GM19463 (cell line): ENCODE measurements around the gene ADAP1.
A peak's percentile ranks its signal among the peaks of the same experiment; 100 is the strongest.
"Not testable (repeated sequence)": the region's sequence is repeated elsewhere in the genome, so short reads cannot be mapped to it uniquely, and the experiment has no call there.

Experiments
- ATAC-seq: cut with Tn5 transposase; IDR thresholded peaks from one replicate; pipeline ENCODE4 v1.9.1; 2021; ENCODE audit warnings: mild to moderate bottlenecking, moderate library complexity; ENCODE audit not compliant: unreplicated experiment

Gene ADAP1

DNA sequence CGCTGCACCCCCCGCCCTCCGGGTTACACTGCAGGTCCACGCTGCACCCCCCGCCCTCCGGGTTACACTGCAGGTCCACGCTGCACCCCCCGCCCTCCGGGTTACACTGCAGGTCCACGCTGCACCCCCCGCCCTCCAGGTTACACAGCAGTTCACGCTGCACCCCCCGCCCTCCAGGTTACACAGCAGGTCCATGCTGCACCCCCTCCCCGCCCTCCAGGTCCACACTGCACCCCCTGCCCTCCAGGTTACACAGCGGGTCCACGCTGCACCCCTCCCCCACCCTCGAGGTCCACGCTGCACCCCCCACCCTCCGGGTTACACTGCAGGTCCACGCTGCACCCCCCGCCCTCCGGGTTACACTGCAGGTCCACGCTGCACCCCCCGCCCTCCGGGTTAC, 30.4 kb downstream of the ADAP1 start:
- ATAC-seq, result not testable (repeated sequence)

DNA sequence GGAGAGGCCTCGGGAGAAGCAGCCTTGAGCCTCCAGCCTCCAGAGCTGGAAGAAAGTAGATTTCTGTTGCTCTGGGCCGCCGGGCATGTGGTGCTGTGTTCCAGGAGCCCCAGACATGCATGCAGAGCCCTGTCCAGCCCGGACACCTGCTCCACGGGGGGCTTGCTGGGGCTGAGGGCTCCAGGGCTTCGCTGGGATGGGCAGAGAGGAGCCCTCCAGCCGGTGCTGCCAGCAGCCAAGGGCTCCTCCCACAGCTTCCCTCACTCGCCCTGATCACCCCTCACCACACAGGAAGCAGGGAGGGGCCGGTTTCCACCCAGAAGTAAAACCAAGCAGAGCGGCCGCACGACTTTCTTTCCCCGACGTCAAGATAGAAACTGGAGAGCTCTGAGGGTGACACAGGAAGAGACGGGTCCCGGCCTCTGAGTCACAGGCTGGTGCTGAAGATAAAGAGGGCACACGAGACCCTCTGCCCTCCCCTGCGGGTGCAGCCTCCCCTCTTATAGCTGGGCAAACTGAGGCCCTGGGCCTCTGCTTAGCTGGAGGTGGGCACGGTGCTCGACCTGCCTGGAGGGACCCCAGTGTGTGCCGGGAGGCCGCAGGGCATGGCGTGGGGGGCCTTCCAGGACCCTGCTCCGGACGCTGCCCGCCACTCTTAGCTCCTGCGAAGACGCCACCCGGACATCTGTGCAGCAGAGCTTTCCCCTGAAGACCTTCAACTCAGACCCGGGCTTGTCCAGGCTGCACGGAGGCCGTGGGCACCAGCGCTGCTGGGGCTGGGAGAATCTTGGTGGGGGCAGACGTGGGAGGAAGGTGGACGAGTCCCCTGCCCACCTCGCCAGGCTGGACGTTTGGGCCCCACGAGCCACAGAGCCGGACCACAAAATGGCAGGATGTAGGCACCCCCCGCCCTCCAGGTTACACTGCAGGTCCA, 31.1 kb downstream of the ADAP1 start:
- peak; percentile 80 for ATAC-seq

DNA sequence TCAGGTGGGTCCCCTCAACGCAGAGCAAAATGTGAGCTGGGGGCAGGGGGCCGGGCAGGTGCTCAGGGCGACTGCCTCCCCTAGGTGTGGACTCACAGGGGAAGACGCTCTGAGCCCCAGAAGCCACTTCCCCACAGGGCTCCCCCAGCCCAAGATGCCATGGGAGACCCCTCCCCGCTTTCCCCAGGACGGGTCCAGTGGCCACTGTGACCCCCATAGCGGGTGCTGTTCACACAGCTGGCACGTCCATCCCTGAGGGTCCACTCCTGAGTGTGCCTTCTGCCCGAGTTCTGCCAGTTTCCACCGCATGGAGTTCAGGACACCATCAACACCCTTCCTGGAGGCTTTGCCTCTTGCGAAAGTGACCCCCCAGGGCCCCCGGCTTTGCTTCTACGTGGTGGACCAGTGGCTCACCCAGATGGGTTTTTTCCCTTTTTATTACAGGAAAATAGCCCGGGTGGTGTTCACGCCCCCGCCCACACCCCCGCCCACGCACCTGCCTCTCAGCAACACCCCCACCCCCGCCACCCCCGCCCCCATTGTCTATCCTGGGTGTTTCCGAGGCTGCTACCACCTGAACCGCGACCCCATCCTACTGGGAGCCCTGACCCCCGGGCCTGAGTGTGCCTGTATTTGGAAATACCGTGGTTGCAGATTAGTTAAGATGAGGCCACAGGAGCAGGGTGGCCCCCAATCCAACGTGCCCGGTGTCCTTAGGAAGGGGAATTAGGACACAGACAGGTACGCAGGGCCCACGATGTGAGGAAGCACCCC, 32.0 kb downstream of the ADAP1 start:
- ATAC-seq, result no peak

DNA sequence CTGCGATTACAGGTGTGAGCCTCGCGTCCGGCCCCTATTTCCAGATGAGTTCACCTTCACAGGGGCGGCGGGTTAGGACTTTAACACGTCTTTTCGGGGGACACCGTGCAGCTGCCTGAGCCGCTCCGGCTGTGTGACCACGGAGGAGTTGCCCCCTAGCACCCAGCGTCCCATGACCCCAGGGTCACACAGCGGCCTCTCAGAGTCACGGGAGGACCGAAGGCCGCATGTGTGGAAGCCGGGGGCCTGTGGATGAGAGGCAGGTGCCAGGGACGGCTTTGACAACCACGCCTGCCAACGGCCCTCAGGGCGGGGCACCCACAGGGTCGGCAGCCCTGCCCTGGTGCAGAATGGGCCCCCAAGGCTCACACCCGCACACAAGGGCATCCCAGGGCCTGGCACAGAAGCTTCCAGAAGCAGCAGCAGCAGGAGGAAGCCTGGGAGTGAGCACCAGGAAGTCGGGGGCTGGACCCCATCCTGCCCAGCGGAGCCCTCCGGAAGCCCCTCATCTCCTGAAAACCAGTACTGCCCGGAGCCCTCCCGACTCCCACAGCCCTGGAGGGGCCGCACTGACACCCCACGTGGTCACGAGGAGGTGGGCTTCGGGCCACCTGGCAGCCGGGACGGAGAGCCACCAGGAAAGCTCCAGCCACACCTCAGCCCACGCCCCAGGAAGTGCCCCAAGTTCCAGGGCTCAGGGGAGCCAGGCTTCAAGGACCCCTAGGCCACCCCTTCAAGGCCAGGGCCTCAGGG, 32.7 kb downstream of the ADAP1 start:
- no peak for ATAC-seq

DNA sequence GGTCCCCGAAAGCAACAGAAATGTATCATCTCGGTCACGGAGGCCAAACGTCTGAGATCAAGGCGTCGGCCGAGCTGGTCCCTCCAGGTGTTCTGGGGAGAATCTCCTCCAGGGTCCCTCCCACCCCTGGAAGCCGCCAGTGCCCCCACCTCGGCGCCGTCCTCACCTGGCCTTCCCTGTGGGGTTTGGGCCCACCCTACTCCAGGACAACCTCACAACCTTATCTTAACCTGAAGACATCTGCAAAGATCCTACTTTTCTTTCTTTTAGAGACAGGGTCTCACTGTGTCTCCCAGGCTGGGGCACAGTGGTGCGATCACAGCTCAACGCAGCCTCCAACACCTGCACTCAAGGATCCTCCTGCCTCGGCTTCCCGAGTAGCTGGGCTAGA, 33.4 kb downstream of the ADAP1 start:
- no peak for ATAC-seq

DNA sequence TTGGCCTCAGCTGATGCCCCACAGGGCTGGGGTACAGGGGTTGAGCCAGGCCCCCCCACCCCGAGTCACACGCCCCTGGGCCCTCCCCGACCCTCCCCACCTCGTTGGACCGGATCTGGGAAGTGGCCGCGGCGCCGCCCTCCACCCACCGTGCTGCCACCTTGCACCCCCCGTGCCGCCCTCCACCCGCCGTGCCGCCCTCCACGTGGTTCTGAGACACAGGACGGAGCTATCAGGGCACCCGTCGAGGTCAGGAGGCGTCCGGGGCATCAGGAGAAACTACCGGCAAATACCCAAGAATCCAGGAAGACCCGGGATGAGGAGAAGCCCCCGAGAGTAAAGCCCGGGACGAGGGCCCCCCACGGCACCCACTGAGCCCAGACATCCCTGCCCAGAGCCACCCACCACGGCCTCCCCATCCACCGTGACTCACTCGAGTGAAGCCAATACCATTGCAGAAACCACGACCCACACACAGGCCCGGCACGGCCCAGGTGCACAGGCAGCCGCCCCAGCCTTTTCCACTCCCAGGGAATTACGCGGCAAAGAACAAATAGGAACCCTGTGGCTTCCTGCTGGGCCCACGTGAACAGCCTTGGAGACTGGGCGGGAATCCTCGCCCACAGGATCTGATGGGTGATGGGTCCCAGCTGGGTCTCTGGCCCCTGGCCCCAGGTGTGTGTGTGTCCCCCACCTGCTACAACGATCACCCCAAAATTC, 34.0 kb downstream of the ADAP1 start:
- ATAC-seq, result no peak

DNA sequence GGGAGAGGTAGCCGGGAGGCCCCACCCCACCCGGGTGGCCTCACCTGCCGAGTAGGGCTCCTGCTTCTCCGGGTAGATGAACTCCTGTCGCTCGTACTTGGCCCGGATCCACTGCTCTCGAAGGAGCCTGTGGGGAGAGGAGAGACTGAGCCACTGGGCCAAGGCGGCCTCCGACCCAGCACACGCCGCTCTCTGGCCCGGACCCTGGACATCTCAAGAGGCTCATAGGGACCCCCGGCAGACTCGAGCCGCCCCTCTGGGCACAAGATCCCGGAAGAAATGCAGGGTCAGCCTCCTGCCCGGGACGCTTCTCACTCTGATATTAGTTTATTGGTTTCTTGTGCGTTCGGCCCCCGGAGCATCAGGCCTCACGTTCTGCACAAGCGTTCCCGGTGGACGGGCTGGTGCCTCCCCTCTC, 34.5 kb downstream of the ADAP1 start:
- no peak for ATAC-seq

DNA sequence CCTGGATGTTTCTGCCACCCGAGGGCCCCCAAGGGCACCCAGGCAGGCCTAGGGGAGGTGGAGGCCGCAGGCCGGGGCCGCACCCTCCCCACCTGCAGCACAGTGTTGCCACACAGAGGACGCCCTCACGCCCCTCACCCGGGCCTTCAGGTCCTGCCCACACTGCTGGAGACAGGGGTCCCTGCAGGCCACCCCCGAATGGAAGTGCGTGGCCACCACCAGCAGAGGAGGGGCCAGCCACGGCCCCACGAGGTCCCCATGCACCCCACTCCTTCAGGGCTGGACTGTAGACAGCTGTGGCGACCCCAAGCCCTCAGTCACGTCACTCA, 35.4 kb downstream of the ADAP1 start:
- no peak for ATAC-seq

DNA sequence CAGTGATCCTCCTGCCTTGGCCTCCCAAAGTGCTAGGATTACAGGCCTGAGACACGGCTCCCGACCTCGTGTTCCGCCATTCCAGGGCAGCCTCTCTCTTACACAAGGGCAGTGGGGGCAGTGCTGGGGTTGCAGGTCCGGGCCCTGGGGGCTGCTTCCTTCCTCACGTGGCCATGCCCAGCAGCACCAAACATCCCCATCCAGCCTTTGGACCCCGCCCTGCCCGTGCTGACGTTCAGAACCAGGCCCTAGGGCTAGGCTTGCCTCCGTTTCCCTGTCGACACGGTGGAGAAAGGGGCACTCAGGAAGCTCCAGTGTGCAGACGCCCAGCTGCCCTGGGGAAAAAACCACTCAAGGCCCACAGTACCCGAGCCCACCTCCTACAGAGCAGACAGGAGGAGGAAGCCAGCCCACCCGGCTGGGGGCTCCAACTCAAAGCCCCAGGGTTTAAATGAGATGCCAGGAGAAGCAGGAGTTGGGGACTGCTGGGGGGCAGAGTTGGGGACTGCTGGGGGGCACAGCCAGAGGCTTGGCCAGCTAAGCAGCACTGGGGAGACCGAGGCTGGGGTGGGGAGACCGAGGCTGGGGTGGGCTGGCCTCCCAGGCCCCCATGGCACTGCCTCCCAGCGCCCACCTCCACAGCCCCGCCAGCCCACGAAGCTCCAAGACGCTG, 35.9 kb downstream of the ADAP1 start:
- ATAC-seq, result no peak

DNA sequence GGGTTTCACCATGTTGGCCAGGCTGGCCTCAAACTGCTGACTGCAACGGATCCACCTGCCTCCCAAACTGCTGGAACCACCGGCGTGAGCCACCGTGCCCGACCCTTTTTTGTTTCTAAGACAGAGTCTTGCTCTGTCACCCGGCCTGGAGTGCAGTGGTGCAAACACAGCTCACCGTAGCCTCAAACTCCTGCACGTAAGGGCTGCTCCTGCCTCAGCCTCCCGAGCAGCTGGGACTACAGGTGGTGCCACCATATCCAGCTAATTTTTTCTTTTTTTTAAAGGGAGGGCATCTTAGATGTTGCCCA, 36.4 kb downstream of the ADAP1 start:
- no peak for ATAC-seq

DNA sequence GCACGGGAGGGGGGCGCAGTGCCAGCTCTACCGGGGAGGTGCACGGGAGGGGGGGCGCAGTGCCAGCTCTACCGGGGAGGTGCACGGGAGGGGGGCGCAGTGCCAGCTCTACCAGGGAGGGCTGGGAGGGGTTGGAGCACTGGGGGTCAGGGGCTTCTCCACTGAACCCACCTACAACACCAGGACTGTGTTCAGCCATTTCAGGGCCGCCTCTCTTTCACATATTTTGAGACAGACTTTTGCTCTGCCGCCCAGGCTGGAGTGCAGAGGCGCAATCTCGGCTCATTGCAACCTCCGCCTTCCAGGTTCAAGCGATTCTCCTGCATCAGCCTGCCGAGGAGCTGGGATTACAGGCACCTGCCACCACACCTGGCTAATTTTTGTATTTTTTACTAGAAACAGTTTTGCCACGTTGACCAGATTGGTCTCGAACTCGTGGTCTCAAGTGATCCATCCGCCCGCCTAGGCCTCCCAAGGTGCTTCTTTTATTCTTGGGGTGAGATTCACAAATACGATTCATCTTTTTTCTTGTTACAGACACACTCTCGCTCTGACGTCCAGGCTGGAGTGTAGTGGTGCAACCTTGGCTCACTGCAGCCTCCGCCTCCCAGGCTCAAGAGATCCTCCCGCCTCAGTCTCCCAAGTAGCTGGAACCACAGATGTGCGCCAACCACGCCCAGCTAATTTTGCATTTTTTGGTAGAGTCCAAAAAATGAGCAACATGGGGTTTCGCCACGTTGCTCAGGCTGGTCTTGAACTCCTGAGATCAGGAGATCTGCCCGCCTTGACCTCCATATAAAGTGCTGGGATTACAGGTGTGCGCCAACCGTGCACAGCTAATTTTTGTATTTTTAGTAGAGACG, 37.0 kb downstream of the ADAP1 start:
- no peak for ATAC-seq

DNA sequence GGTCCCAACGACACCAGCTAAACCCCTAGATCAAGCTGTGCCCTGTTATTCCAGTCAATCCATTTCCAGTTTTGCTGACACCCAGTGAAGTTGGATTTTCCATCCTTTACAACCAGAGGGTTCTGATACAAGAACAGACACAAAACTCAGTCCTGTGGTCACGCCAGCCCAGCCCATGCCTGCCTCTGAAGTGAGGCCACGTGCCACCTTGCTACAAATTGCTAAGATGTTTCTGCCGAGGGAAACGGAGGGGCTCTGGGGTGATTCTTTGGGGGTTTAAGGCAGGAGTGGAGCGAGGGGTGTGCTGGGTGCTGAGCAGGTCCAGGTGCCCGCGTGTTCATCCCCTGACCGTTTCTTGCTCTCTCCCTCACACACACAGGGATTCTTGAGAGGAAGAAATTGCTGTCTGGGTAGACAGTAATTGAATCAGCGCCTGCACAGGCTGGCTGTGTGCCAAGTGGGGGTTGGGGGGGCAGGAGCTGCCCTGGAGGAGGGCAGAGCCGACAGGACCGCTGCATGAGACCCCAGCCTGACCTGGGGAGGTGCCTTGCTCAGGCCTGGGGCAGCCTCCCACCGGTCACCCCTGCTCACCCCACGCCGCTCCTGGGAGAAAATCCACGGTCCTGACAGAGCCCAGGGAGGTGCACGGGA, 38.1 kb downstream of the ADAP1 start:
- no peak for ATAC-seq

DNA sequence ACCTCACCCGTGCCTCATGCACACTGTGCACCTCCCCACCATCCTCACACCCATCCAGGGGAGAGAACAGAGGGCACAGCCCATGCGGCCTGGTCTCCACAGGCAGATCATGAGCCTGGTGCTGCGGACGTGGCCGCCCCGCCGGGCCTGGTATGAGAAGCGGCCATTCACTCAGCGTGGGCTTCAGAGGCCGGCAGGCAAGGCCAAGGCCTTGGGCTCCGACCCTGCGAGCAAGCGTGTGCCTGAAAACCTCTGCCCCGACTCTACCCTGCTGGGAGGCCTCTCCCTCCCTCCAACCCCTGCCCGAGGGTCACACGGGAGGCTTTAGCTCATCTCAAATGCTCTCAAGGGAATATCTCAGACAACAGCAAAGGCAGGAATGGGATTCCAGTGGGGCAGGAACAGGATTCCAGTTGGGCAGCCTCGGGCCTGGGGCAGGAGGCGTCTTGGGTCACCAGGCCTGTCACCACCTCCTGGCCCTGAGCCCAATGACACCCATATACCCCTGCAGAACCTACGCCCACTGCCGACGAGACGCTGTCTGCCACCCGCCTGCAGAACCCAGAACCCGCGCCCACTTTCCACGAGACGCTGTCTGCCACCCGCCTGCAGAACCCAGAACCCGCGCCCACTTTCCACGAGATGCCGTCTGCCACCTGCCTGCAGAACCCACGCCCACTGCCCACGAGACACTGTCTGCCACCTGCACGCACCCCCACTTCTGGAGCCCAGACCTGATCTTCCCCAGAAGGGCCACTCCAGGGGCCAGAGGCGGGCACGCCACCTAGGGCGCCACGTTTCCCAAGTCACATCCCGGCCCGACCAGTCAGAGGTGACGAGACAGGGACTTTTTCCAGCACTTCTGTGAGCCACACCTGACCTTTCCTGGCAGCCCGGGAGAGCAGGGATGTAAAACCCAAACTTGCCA, 38.9 kb downstream of the ADAP1 start:
- no peak for ATAC-seq

DNA sequence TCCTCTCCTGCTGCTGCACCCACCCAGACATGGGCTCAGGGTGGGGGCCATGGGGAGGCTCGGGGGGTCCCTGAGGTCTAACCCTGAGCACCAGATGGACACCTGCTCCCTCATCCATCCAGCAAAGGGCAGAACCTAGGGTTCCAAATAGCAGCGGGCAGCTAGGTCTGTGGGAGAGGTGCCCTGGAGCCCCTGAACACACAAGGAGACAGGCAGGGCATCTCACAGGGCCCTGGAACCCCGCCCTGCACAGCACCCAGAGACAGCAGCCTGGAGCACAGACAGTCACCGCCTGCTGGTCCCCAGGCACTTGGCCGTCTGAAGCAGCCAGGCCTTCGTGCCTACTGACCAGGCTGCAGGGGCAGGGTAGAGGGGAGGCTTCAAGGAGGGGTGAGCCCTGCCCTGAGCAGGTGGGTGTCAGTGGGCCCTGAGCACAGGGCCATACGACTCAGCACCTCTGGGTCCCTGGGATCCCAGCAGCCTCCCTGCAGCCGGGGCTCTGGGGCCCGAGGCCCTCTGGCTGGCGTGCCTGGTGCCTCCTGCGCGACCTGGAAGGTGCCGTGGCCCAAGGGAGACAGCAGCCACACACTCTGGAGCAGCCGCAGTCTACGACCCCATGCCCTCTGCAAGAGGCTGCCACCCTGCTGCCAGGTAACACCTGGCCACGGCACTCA, 39.8 kb downstream of the ADAP1 start:
- no peak for ATAC-seq

DNA sequence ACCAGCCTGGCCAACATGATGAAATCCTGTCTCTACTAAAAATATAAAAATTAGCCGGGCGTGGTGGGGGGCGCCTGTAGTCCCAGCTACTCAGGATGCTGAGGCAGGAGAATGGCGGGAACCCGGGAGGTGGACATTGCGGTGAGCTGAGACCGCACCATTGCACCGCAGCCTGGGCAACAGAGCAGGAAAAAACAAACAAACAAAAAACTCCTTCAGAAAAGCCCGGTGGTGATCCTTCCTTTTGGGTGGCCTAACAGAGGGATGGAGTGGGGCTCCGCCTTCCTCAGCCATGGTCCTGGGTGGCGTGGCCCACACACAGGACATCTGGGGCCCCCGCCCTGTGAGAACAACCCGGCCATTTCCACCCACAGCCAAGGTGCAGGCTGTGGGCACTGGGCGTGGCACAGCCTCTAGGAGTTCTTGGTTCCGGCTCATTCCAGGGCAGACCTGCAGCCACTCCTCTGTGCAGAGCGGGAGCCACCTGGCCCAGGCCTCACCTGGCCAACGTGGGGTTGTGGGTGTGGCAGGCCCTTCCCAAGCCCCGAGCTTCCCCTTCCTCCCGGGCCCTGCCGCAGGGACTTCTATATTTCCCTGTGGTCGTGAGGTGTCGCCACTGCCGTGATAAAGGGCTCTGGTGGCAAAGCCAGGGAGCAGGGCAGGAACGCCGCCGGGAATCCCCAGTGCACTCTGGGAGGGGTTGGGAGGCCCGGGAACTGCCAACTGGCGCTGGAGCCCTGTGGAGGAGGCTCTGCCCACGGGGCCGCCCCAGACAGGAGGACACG, 40.6 kb downstream of the ADAP1 start:
- ATAC-seq, result no peak

DNA sequence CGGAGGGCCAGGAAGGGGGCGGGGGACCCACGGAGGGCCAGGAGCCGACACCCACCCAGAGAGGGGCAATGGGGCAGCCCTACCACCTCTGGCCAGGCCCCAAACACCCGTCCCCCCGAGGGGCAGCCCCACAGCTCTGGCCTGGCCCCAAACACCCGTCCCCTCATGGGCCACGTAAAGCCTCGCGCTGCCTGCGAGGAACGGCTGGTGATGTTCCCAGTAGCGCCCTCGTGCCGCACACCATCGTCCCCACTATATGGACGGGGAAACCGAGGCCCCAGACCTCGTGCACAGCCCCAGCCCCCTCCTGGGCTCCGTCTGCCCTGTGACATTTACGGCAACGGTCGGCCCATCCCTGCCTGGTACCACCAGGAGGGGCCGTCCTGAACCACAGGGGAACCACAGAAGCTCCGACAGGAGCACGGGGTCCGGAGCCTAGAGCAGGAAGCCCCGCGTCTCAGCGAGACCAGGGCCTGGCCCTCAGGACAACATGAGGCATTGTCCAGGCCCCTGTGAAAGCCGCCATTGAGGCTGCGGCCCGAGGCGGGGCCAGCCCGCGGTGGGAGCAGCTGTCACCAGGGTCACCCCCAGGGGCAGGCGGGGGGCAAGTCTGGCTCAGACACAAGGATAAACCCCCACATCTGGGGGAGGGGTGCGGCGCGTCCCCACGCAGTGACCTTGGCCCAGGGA, 42.5 kb downstream of the ADAP1 start:
- no peak for ATAC-seq
